GM12878 (cell line): ENCODE data around the gene CNNM4. TPM values are rescaled to one million over a fixed set of nuclear protein-coding genes. Genes with fewer than 3 reads are reported as not detected.
A peak's percentile ranks its signal among the peaks of the same experiment; 100 is the strongest.

Experiments
- ATAC-seq: fragments of 200-7000 bp; cut with Tn5 transposase; 3 replicates; pipeline ENCODE4 v1.9.1; 2020; ENCODE audit warnings: mild to moderate bottlenecking, moderate library complexity
- BruUV-seq: library from RNA; stranded (reverse); fragments of 400-500 nt; replicated peaks from 2 replicates; lab custom pipeline; 2021; lab: Mats Ljungman, UMichigan
- CTCF ChIA-PET: fragments of 300-600 bp; sonication (Branson Sonifier 250); formaldehyde crosslinking; extraction: SDS; loops from one replicate; lab custom pipeline; 2021; ENCODE audit warnings: inconsistent platforms; lab: Yijun Ruan, JAX
- POLR2A ChIA-PET: fragments of 350-600 bp; formaldehyde crosslinking; extraction: SDS; loops from one replicate; lab custom pipeline; 2021; ENCODE audit warnings: inconsistent platforms; lab: Charles Lee
- RAD21 ChIA-PET: fragments of 300-600 bp; sonication (Branson Sonifier 250); formaldehyde crosslinking; loops from one replicate; lab custom pipeline; 2023; ENCODE audit warnings: antibody characterized with exemption; ENCODE audit not compliant: unreplicated experiment; lab: Charles Lee
- SMC1A ChIA-PET: fragments of 300-600 bp; sonication (Branson Sonifier 250); formaldehyde crosslinking; loops from one replicate; lab custom pipeline; 2023; ENCODE audit not compliant: unreplicated experiment, uncharacterized antibody; lab: Charles Lee
- DNase-seq: peaks from one replicate; pipeline ENCODE4 v3.0.0-alpha.2; 2011; ENCODE audit warnings: low read depth, low spot score
- FAIRE-seq: peaks from 3 replicates; lab custom pipeline; 2011; peaks lifted over from hg19 to GRCh38; lab: Jason Lieb, UNC
- H2AFZ ChIP-seq: 2 replicates; pipeline ENCODE4 v1.6.0; 2011; ENCODE audit warnings: low read depth, low read length, control low read depth; ENCODE audit not compliant: control insufficient read depth
- H3K27ac ChIP-seq: 2 replicates; pipeline ENCODE4 v1.5.1; 2011; ENCODE audit warnings: control low read depth; ENCODE audit not compliant: control insufficient read depth, insufficient read depth
- H3K27me3 ChIP-seq, 2 experiments: replicated peaks in 1 of 2; 2 replicates each; pipeline versions ENCODE4 v1.6.0 to v1.6.1; 2011; ENCODE audit warnings: low read length in 1 of 2; ENCODE audit not compliant: control insufficient read depth in 2 of 2, insufficient read depth in 2 of 2
- H3K36me3 ChIP-seq, 2 experiments: 2 replicates each; pipeline ENCODE4 v1.5.1; 2011; ENCODE audit warnings: low read length in 1 of 2; ENCODE audit not compliant: control insufficient read depth in 2 of 2, insufficient read depth in 2 of 2
- H3K4me1 ChIP-seq: 2 replicates; pipeline ENCODE4 v1.6.1; 2011; ENCODE audit warnings: mild to moderate bottlenecking, low read length, moderate library complexity, mixed read lengths; ENCODE audit not compliant: control insufficient read depth, insufficient read depth
- H3K4me2 ChIP-seq: 2 replicates; pipeline ENCODE4 v1.6.0; 2011; ENCODE audit warnings: control low read depth; ENCODE audit not compliant: control insufficient read depth, insufficient read depth
- H3K4me3 ChIP-seq: fragments of 200-600 bp; sonication (generic); 2 replicates; pipeline ENCODE4 v1.5.1; 2016
- H3K79me2 ChIP-seq: 2 replicates; pipeline ENCODE4 v1.6.0; 2011; ENCODE audit warnings: low read length; ENCODE audit not compliant: control insufficient read depth, insufficient read depth
- H3K9ac ChIP-seq: 2 replicates; pipeline ENCODE4 v1.8.0; 2011; ENCODE audit warnings: low read length, control low read depth, mixed read lengths; ENCODE audit not compliant: control insufficient read depth, insufficient read depth
- H3K9me3 ChIP-seq: replicated peaks from 3 replicates; pipeline ENCODE4 v1.5.1; 2011; ENCODE audit warnings: mild to moderate bottlenecking, low read length; ENCODE audit not compliant: control insufficient read depth, insufficient read depth
- H4K20me1 ChIP-seq: 2 replicates; pipeline ENCODE4 v1.6.0; 2011; ENCODE audit not compliant: control insufficient read depth, insufficient read depth
- BHLHE40 ChIP-seq, 2 experiments: fragments of 450-650 bp in 1 of 2; IDR thresholded peaks; 2 replicates each; pipeline ENCODE4 v1.6.1; 2011 to 2017; ENCODE audit warnings: low read depth in 2 of 2, borderline replicate concordance in 1 of 2, improper control_type of control experiment in 1 of 2, low read length in 1 of 2, mild to moderate bottlenecking in 1 of 2
- CREM ChIP-seq: IDR thresholded peaks from 2 replicates; pipeline ENCODE4 v1.6.1; 2014; ENCODE audit warnings: antibody characterized with exemption, low read depth
- KLF5 ChIP-seq: fragments of 450-650 bp; IDR thresholded peaks from 2 replicates; pipeline ENCODE4 v1.6.1; 2014; ENCODE audit warnings: mild to moderate bottlenecking; ENCODE audit not compliant: partially characterized antibody
- MYB ChIP-seq: fragments of 150-350 bp; IDR thresholded peaks from 2 replicates; pipeline ENCODE4 v1.6.1; 2014; ENCODE audit warnings: mild to moderate bottlenecking, low read depth, low read length, borderline replicate concordance
- POLR2AphosphoS5 ChIP-seq: IDR thresholded peaks from 2 replicates; pipeline ENCODE4 v1.6.1; 2011; ENCODE audit warnings: mild to moderate bottlenecking, low read length, inconsistent platforms
- RAD21 ChIP-seq: IDR thresholded peaks from 2 replicates; pipeline ENCODE4 v1.6.1; 2011; ENCODE audit warnings: mild to moderate bottlenecking, low read depth, low read length, moderate library complexity; ENCODE audit not compliant: insufficient read depth
- RCOR1 ChIP-seq: conservative IDR thresholded peaks from 2 replicates; pipeline ENCODE4 v1.6.1; 2012; ENCODE audit warnings: low read depth, low read length, improper control_type of control experiment
- SMARCA5 ChIP-seq: fragments of 450-650 bp; IDR thresholded peaks from 2 replicates; pipeline ENCODE4 v1.6.1; 2017; ENCODE audit warnings: mild to moderate bottlenecking
- SMC3 ChIP-seq: IDR thresholded peaks from 2 replicates; pipeline ENCODE4 v1.6.1; 2011; ENCODE audit warnings: low read length, improper control_type of control experiment, borderline replicate concordance
- ZNF592 ChIP-seq: fragments of 450-650 bp; IDR thresholded peaks from 2 replicates; pipeline ENCODE4 v1.6.1; 2017; ENCODE audit warnings: mild to moderate bottlenecking, moderate library complexity
- WGBS: methylation state at CpG from one replicate; pipeline ENCODE4 v1.1.6; 2016; ENCODE audit warnings: low lambda C conversion rate; ENCODE audit not compliant: insufficient replicate concordance, insufficient coverage; ENCODE audit errors: missing lambda C conversion rate; 5-methylcytosine and 5-hydroxymethylcytosine counted together
- in situ Hi-C: fragments of 300-500 bp; cut with MboI; formaldehyde crosslinking; loops from 9 replicates; pipeline ENCODE4 v1.14.3; 2018; ENCODE audit warnings: mixed read lengths
- intact Hi-C: fragments of 100-400 bp; cut with micrococcal nuclease; formaldehyde crosslinking; loops from one replicate; pipeline ENCODE4 v1.14.2; 2022; ENCODE audit not compliant: unreplicated experiment
- polyA plus RNA-seq, 11 experiments: library from polyadenylated mRNA; depleted of rRNA in 4 of 11; unstranded in 6 of 11; stranded (reverse) in 5 of 11; fragments of >200 nt; fragmentation: Nextera tagmentation in 4 of 11; fragmentation: Illumina TruSeq in 1 of 11; extraction: Ambion mirVana in 4 of 11; extraction: Trizol in 1 of 11; gene quantifications; 1 replicate in 1 of 11; 2 replicates in 10 of 11; pipeline versions ENCODE4 v1.2.1 to v1.2.3, GENCODE V29; 2011 to 2016; ENCODE audit warnings: inconsistent platforms in 2 of 11, missing spikeins in 2 of 11, low read depth in 1 of 11
- total RNA-seq, 4 experiments: library from RNA; depleted of rRNA in 3 of 4; stranded (reverse); fragments of >200 nt in 3 of 4; fragmentation: Illumina TruSeq in 1 of 4; extraction: Trizol in 1 of 4; gene quantifications; 2 replicates each; pipeline versions ENCODE4 v1.2.1 to v1.2.3, GENCODE V29; 2013 to 2021

The CNNM4 gene
- total and polyA plus RNA-seq, 10 of the 15 experiments (the other 5 are each of a cell fraction or from before 2014, with no cell fraction given), result 2.4 to 13.8 (median 8.1) TPM

GRCh38 chr2:96764253-96764637, 3.5 kb downstream of the CNNM4 start:
- Histone ChIP-seq H4K20me1 (no peaks in the 10 kb centered on the region), H3K36me3 (0 out of 4 replicates have a peak, but pooled peaks cover 0 to 5% of the 10 kb centered on the region in 2 experiments), H3K4me3 (peak overlapping the region; percentile 91), H3K27me3 (no peaks in the 10 kb centered on the region), H3K27ac (peak overlapping the region; percentile 72), H3K9ac (peak overlapping the region; percentile 83), H3K79me2 (peaks cover 76% of the 10 kb centered on the region), H3K9me3 (no peaks in the 10 kb centered on the region), H2AFZ (peak overlapping the region; percentile 62), H3K4me1 (peaks cover 34% of the 10 kb centered on the region), H3K4me2 (peak overlapping the region; percentile 100)
- 51% methylated on average over 8 of the region's 8 CpGs for WGBS
- DNase-seq, result no peak
- peak; percentile 25 for ATAC-seq
- in situ Hi-C loops, result no loop called here
- FAIRE-seq, result no peak
- no TSS peak for BruUV-seq
- SMC1A ChIA-PET, result interaction anchor here (1.0 to 5.9 kb wide), 14 partner anchors 12 to 226 kb away, joined by 3 to 100 read pairs (median 4); partner anchors contain the start of gene ANKRD39
- no peak for TF ChIP-seq SMC3
- TF ChIP-seq KLF5, result peak; percentile 11
- POLR2A ChIA-PET, result interaction anchor here (0.6 to 7.5 kb wide), 6 partner anchors 10 to 101 kb away, joined by 3 to 88 read pairs (median 6); partner anchors contain the start of gene ANKRD39
- CTCF ChIA-PET, result interaction anchor here (0.8 to 7.5 kb wide), 18 partner anchors 12 to 348 kb away, joined by 3 to 153 read pairs (median 6); partner anchors contain the start of genes ANKRD36, ANKRD39, KANSL3 and LMAN2L
- RAD21 ChIA-PET, result interaction anchor here (0.6 to 6.4 kb wide), 9 partner anchors 10 to 257 kb away, joined by 3 to 92 read pairs (median 10); partner anchors contain the start of genes ANKRD39, CNNM3 and KANSL3
- intact Hi-C loops, result loop anchor here (2.0 to 10.0 kb wide), 2 partner anchors 37 to 229 kb away; partner anchors contain the start of gene ARID5A

- Histone ChIP-seq H2AFZ (no peak overlapping the region), H3K4me1 (peaks cover 39% of the 10 kb centered on the region), H3K27me3 (no peaks in the 10 kb centered on the region), H3K79me2 (peaks cover 65% of the 10 kb centered on the region), H3K4me2 (peak overlapping the region; percentile 76), H4K20me1 (no peaks in the 10 kb centered on the region), H3K9me3 (no peaks in the 10 kb centered on the region), H3K9ac (peak overlapping the region; percentile 46; the same call in 1 of the 2 replicates), H3K4me3 (peak overlapping the region; percentile 76), H3K27ac (peak overlapping the region; percentile 68), H3K36me3 (peaks cover 0 to 5% of the 10 kb centered on the region in 2 experiments; a peak in 1 of 4 replicates)
- intact Hi-C loops (loop anchor here (10.0 kb wide), 1 partner anchor 233 kb away; the partner anchor contains the start of gene ARID5A), in situ Hi-C loops (no loop called here)
- ChIA-PET RAD21 (interaction anchor here (0.6 to 2.1 kb wide), 8 partner anchors 21 to 500 kb away, joined by 3 to 12 read pairs (median 3); partner anchors contain the start of gene ANKRD39), CTCF (interaction anchor here (1.0 to 2.7 kb wide), 7 partner anchors 9 to 90 kb away, joined by 3 to 10 read pairs (median 4); partner anchors contain the start of gene ANKRD39), POLR2A (interaction anchor here (0.5 to 7.5 kb wide), 10 partner anchors 7 to 241 kb away, joined by 3 to 88 read pairs (median 4); no protein-coding TSS in a partner anchor), SMC1A (interaction anchor here (0.5 to 2.4 kb wide), 10 partner anchors 11 to 187 kb away, joined by 3 to 8 read pairs (median 4); no protein-coding TSS in a partner anchor)
- ATAC-seq (no peak), FAIRE-seq (no peak), DNase-seq (no peak)
- WGBS, result 64% methylated on average over 9 of the region's 9 CpGs
- no TSS peak for BruUV-seq
- TF ChIP-seq SMARCA5 (no peak), ZNF592 (no peak), POLR2AphosphoS5 (no peak), RAD21 (no peak), CREM (no peak), BHLHE40 (IDR thresholded peaks at IDR 0.05; ENCODE audit: borderline replicate concordance in 1 of 2, low read depth in 2 of 2, low read length in 1 of 2) (no peak), RCOR1 (no peak), MYB (no peak)
These were observed 6.6 kb downstream of the CNNM4 start for GRCh38 chr2:96767135-96767871.
